ENCODE data around the gene DCAF7.

Gene DCAF7

GRCh38 chr17:63525190-63525946 lies 24.9 kb upstream of the DCAF7 start:
- peak; percentile 23 for DNase-seq

DNA sequence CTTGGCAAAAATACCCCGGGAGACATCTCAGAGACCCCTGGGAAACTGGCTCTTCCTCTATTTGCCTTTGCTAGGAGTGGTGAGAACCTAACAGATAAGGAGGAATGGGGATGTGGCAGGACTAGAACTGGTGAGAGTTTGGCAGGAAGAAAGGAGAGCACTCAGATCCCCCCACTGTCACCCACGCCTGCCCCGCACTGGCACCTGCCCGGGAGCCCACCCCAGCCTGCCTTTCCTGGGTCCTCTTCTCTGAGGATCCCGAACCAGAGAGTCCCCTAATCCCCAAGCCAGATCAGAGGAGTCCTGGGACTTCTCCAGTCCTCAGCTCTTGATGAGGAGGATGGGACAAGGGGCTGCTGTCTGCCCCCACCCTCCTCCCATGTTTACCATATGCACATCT lies 23.4 kb upstream of the DCAF7 start:
- no peak for DNase-seq

- DNase-seq: no peak
These were observed 22.1 kb upstream of the DCAF7 start for GRCh38 chr17:63528183-63528582.

DNA sequence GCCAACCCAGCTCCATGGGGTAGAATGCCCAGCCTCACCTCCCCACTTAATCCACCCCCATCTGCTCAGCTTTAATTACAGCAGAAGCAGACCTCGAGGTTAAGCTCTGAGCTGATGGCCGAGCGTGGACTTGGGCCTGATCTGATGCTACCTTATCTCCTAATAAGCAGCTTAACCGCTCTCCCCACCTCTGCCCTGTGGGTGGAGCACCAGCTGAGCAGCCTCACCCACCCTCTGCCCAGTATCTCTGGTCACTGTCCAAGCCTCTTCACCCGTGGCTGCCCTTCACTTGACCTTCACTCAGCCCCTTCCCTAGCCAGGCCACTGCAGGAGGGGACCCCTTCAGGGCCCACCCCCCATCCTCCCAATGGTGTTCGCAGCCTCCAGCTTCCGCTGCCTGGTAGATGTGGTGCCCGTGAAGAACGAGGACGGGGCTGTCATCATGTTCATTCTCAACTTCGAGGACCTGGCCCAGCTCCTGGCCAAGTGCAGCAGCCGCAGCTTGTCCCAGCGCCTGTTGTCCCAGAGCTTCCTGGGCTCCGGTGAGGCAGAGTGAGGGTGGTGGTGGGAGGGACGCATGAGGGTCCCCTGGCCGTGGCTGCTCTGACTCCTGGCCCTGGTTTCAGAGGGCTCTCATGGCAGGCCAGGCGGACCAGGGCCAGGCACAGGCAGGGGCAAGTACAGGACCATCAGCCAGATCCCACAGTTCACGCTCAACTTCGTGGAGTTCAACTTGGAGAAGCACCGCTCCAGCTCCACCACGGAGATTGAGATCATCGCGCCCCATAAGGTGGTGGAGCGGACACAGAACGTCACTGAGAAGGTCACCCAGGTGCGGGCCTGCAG lies 20.3 kb upstream of the DCAF7 start:
- no peak for DNase-seq

- no peak for DNase-seq
These were observed 19.7 kb upstream of the DCAF7 start for GRCh38 chr17:63530557-63531021.

DNA sequence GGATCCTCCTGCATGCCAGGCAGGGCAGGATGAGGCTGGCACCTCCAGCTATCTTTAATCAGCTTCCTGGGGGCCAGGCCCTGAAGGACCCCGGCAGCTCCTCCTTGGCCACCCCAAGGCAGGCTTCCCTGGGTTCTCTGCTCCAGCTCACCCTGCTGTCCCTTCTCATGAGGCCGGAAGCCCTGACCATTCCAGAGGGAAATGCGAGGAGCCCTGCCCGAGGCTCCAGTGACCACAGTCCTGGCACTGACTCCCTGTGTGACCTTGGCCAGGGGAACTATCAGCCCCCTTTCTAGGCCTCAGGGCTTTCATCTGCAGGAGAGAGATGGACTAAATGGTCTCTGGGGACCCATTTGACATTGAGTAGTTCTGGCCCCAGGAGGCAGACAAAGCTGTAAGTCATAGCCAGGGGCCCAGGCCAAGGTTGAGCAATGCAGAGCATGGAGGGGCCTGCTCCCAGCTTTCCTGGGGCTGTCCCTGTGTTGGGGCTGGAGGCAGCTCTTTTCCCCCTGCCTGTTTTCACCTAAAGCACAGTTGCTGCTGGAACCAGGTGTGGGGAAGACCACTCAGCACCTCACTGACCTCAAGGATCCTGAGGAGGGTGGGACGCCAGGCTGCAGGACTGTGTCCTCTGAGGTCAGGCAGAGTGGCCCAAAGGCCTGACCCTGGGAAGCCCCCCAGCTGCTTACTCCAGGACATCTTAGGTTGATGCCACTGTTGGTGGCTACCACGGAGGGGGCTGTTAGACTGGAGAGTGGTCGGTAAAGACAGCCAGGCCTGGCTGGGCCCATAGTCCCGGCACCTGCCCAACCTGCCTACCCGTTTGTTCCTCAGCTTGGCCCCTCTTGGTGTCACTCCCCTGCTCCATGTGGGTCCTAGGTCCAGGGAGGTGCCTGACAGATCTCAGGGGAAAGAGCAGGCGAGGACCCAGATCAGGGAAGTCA lies 19.0 kb upstream of the DCAF7 start:
- DNase-seq: no peak

GRCh38 chr17:63533433-63534077 lies 16.7 kb upstream of the DCAF7 start:
- peak; percentile 52 for DNase-seq

- DNase-seq: no peak
These were observed 16.2 kb upstream of the DCAF7 start for GRCh38 chr17:63534078-63534570.

DNA sequence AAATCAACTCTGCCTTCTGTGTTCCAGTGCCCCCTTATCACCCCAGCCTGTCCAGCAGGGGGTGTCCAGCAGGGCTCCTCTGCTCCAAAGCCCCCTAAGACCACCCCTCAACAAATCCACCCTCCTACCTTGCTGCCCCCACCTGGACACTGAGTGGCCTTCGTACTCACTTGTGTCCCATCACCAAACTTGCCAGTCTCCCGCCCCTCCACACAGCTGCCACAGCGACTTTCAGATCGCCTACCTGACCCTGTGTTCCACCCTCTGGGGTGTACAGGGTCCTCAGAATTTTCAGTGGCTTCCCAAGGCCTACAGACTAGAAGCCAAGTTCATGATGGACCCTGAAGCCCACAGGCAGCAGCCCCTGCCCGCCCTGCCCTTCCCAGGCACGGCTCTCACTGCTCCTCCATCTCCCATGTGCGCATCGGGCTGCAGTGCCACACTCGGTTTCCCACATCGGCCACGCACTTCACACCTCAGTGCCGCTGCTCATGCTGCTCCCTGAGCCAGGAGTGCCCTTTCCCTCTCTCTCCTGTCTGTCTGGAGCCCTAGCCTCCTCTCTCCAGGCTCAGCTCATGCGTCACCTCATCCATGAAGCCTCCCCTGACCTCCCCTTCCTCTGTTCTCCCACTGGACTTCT lies 15.3 kb upstream of the DCAF7 start:
- DNase-seq: no peak

DNA sequence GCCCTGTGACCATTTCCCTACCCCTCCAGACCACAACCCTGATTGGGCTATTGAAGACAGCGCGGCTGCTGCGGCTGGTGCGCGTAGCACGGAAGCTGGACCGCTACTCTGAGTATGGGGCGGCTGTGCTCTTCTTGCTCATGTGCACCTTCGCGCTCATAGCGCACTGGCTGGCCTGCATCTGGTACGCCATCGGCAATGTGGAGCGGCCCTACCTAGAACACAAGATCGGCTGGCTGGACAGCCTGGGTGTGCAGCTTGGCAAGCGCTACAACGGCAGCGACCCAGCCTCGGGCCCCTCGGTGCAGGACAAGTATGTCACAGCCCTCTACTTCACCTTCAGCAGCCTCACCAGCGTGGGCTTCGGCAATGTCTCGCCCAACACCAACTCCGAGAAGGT lies 14.6 kb upstream of the DCAF7 start:
- DNase-seq: no peak

DNA sequence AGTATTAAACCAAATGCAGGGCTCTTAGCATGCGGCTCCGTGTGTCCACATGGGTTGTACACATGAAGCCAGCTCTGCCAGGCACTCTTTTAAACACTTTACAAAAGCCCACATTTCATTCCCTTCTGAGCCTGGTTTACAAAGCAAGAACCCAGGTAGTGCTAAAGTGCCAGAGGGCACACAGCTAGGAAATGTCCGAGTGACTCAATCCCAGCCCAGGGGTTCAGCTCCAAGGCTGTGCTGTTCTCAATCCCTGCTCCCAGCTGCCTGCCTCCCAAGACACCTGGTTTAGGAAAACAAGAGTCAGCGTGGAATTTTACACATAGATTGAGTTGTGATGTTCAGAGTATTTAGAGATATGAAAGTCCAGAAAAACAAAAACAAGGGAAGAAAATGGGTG lies 13.3 kb upstream of the DCAF7 start:
- no peak for DNase-seq

DNA sequence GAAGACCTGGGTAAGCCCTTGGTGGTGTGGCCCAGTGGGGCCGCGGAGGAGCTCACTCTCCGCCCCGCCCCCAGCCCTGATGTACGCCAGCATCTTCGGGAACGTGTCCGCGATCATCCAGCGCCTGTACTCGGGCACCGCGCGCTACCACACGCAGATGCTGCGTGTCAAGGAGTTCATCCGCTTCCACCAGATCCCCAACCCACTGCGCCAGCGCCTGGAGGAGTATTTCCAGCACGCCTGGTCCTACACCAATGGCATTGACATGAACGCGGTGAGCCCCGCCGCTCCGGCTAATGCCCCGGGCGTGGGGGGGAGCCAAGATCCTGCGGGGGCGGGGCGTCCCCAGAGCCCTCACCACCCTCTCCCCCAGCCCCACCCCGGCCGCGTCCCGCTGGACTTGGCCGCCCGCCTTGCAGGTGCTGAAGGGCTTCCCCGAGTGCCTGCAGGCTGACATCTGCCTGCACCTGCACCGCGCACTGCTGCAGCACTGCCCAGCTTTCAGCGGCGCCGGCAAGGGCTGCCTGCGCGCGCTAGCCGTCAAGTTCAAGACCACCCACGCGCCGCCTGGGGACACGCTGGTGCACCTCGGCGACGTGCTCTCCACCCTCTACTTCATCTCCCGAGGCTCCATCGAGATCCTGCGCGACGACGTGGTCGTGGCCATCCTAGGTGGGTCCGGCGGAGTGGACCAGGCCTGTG lies 12.1 kb upstream of the DCAF7 start:
- no peak for DNase-seq

GRCh38 chr17:63538693-63539595 lies 11.3 kb upstream of the DCAF7 start:
- DNase-seq: no peak

- DNase-seq: no peak
These were observed 9.7 kb upstream of the DCAF7 start for GRCh38 chr17:63540590-63540989.

DNA sequence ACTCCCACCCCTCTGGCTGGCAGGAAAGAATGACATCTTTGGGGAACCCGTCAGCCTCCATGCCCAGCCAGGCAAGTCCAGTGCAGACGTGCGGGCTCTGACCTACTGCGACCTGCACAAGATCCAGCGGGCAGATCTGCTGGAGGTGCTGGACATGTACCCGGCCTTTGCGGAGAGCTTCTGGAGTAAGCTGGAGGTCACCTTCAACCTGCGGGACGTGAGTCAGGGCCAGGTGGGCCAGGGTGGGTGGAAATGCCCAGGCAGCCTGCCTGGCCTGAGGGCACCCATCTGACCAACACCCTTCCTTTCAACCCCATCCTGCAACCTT lies 8.1 kb upstream of the DCAF7 start:
- DNase-seq: no peak

GRCh38 chr17:63542942-63543821 lies 7.1 kb upstream of the DCAF7 start:
- DNase-seq: peak; percentile 79

DNA sequence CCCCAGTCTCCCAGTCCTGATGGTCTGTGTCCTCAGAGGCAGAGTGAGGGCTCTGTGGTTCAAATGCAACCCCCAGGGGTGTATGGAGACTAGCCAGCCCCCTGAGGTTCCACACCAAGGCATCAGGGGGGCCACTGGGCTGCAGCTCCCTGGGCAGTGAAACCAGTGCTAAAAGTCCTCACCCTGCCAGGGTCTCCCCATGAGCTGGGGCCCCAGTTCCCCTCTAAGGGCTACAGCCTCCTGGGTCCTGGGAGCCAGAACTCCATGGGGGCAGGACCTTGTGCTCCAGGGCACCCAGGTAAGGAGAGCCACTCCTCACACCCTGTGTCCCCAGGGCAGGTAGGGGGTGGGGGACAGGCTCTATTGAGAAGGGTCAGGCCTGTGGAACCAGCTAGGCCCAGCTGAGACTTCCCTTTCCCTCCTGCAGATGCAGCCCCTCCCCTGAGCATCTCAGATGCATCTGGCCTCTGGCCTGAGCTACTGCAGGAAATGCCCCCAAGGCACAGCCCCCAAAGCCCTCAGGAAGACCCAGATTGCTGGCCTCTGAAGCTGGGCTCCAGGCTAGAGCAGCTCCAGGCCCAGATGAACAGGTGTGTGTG lies 6.4 kb upstream of the DCAF7 start:
- no peak for DNase-seq

DNA sequence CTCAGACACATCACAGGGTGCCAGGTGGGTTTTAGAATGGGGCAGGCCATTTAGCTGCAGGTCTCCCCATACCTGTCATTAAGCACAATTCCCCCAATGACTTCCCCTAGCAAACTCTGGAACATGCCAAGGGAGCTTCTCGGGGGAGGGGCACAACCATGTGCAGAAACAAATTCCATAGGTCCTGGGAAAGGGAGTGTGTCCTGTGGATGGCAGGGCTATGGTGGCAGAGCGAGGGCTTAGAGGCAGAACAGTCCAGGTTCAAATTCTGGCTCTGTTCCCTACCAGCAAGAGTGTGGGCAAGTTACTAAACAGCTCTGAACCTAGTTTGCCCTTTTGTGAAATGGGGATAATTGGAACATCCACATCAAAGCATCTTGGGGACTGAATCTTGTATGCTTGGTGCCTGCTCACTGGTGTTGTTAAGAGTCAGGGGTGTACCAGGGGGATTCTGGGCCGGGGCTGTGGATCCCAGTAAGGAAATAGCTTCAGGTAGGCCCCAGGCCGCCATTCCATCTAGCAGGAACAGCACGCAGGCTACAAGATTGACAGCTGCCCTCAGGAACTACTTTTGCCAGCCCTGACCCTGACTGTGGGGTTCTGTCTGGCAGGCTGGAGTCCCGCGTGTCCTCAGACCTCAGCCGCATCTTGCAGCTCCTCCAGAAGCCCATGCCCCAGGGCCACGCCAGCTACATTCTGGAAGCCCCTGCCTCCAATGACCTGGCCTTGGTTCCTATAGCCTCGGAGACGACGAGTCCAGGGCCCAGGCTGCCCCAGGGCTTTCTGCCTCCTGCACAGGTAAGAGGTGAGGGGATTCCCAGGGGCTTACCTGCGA lies 5.6 kb upstream of the DCAF7 start:
- DNase-seq: no peak
